ENCODE measurements around the gene TRANK1.

GRCh38 chr3:36909181-36909580 lies 35.7 kb downstream of the TRANK1 start:
- TF ChIP-seq CTCF (IDR thresholded peaks at IDR 0.05; ENCODE audit: poor library complexity, severe bottlenecking) = no peak
- TF ChIP-seq EZH2 (IDR thresholded peaks at IDR 0.05; ENCODE audit: borderline replicate concordance, insufficient read depth, low read length, poor library complexity, severe bottlenecking) = no peak
- TF ChIP-seq RAD21 (conservative IDR thresholded peaks at IDR 0.05) = no peak
- no peak for TF ChIP-seq POLR2AphosphoS5 (IDR thresholded peaks at IDR 0.05)
- TF ChIP-seq TAF1 (IDR thresholded peaks at IDR 0.05; ENCODE audit: low read depth) = no peak
- TF ChIP-seq SMC3 (conservative IDR thresholded peaks at IDR 0.05; ENCODE audit: poor library complexity) = no peak
- TF ChIP-seq REST (IDR thresholded peaks at IDR 0.05; ENCODE audit: borderline replicate concordance) = no peak
